GM20431 (cell line): Measurements from ENCODE around the gene JOSD2.

Experiments
- in situ Hi-C: fragments of 300-500 bp; cut with MseI, MboI; formaldehyde crosslinking; loops from one replicate; pipeline ENCODE4 v1.15.0; 2020; ENCODE audit warnings: low sequenced_read_pairs; ENCODE audit not compliant: unreplicated experiment

JOSD2 gene

GRCh38 chr19:50516964-50517703 lies 6.1 kb upstream of the JOSD2 start:
- in situ Hi-C loops: no loop called here

GRCh38 chr19:50516456-50516855 lies 5.5 kb upstream of the JOSD2 start:
- in situ Hi-C loops: no loop called here

- in situ Hi-C loops: no loop called here
Measured at GRCh38 chr19:50515168-50515561, 4.2 kb upstream of the JOSD2 start.

GRCh38 chr19:50514346-50515167 lies 3.6 kb upstream of the JOSD2 start:
- in situ Hi-C loops: no loop called here

- in situ Hi-C loops: no loop called here
Measured at GRCh38 chr19:50513746-50514345, 2.9 kb upstream of the JOSD2 start, which contains the start of gene ASPDH. TSS of gene ASPDH (minus strand) at chr19:50513913. CDS start at chr19:50513823, 90 bp downstream.

- in situ Hi-C loops: no loop called here
Measured at GRCh38 chr19:50512999-50513745, 2.2 kb upstream of the JOSD2 start.

GRCh38 chr19:50512112-50512998 lies 1.4 kb upstream of the JOSD2 start:
- in situ Hi-C loops: no loop called here

GRCh38 chr19:50510700-50511068 lies 307 bp downstream of the JOSD2 start:
- in situ Hi-C loops: no loop called here

GRCh38 chr19:50510121-50510670 lies 795 bp downstream of the JOSD2 start:
- in situ Hi-C loops: no loop called here

GRCh38 chr19:50509366-50509765 lies 1.6 kb downstream of the JOSD2 start:
- in situ Hi-C loops: no loop called here

GRCh38 chr19:50508843-50509190 lies 2.2 kb downstream of the JOSD2 start:
- in situ Hi-C loops: no loop called here

GRCh38 chr19:50507376-50507775 lies 3.6 kb downstream of the JOSD2 start:
- in situ Hi-C loops: no loop called here

GRCh38 chr19:50506700-50507099 lies 4.3 kb downstream of the JOSD2 start:
- in situ Hi-C loops: no loop called here

GRCh38 chr19:50505856-50506611 lies 5.0 kb downstream of the JOSD2 start:
- in situ Hi-C loops: no loop called here

- in situ Hi-C loops: no loop called here
Measured at GRCh38 chr19:50501568-50502475, 9.2 kb downstream of the JOSD2 start.

- in situ Hi-C loops: no loop called here
Measured at GRCh38 chr19:50501186-50501567, 9.8 kb downstream of the JOSD2 start.

GRCh38 chr19:50500753-50501151 lies 10.2 kb downstream of the JOSD2 start:
- in situ Hi-C loops: no loop called here
